ENCODE measurements around the gene ANXA11.
"Not testable (repeated sequence)": the region's sequence is repeated elsewhere in the genome, so short reads cannot be mapped to it uniquely, and the experiment has no call there.

GRCh38 chr10:80226723-80227122 is 21.4 kb upstream of the ANXA11 start:
- TF ChIP-seq CTCF (IDR thresholded peaks at IDR 0.05; ENCODE audit: borderline replicate concordance, extremely low read depth, low read length, poor library complexity, severe bottlenecking); EZH2 (IDR thresholded peaks at IDR 0.05; ENCODE audit: borderline replicate concordance, low read depth, low read length, severe bottlenecking): not testable (repeated sequence)

Data from DND-41 (cell line).